HTR-8/SVneo (cell line): Measurements from ENCODE around the gene TGM6.

ENCODE experiments used
- DNase-seq: peaks from one replicate; pipeline ENCODE4 v3.0.0; 2011; ENCODE audit warnings: low spot score, mixed read lengths; ENCODE audit not compliant: insufficient read length
- FAIRE-seq: peaks from 2 replicates; lab custom pipeline; 2011; peaks lifted over from hg19 to GRCh38; lab: Jason Lieb, UNC

Gene TGM6

DNA sequence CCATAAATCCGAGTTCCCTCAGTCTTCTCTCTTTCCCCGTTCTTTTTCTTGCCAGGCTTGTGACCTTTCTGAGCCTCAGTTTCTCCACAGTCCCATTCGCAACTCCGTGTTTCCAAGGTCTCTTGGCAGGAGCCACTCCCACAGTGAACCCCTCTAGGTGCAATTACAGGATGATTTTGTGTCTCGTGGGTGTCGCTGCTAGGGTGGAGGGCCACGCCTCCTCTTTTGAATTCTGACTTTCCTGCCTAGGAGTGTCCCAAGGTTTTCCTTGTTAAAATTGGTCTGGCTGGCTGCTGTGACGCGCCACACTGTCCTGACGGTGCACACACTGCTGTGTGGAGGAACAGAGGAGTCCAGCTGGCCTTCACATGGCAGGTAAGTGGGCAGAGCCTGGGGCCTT, at the start of gene TGM6:
Gene TGM6, plus strand, starts transcription at position 301 of the 400 bp plus-strand sequence. Its CDS starts 68 bp downstream, at position 369.
- FAIRE-seq: no peak

DNA sequence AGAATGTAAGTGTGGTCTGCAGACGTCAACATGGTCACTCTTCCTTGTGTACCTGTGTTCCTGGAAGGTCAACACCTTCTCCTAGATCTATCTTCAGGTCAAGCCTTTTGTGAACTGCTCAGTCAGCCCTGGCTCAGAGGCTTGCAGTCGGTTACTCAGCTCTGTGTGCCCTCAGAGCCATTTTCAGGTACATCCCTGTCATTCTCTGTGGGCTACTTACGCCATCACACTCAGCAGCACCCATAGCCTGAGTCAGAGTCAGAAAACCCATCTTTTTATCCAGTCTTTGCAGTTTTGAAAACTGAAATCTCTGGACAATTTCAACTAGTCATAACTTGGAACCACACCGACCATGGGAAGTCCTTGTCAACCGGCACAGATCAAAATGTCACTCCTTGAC, 49.6 kb upstream of the TGM6 start:
- DNase-seq: no peak
- FAIRE-seq: no peak

More for the DNA sequence above, at the start of gene TGM6:
- DNase-seq: no peak

DNA sequence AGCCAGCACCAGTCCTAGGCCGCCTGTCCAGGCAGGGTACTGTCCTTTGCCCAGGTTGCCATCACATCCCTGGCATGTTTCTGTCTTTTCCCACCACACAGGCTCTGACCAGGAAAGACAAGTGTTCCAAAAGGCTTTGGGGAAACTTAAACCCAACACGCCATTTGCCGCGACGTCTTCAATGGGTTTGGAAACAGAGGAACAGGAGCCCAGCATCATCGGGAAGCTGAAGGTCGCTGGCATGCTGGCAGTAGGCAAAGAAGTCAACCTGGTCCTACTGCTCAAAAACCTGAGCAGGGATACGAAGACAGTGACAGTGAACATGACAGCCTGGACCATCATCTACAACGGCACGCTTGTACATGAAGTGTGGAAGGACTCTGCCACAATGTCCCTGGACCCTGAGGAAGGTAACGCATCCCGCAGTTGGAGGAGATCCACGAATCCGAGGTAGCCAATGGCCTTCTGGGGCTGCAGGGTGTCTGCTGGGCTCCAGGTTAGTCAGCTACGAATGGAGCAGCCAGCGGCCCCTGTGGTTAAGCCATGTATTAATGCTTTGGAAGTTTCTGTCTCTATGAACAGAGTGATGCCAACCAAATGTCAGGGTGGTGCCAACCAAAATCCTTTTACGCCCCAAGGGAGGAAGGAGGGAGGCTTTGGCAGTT, 48.7 kb upstream of the TGM6 start:
- DNase-seq (no peak), FAIRE-seq (no peak)

DNA sequence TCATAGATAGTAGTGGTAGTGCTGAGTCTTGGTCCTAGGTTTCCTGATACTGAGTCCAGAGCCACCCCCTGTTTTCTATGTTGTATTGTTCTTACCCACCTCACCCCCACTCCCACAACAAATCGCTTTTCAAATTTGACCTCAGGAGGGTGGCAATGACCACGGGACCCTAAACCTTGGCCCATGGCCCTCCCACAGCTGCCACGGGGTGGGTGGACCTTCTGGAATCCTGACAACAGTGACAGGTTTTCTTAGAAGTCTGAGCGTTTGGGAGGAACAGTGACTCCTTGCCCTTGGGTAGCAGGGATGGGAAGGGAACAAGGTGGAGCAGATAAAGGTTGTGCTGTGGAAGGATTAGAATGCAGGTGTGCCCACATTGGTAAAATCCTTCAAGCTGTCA, 48.0 kb upstream of the TGM6 start:
- DNase-seq (no peak), FAIRE-seq (no peak)

DNA sequence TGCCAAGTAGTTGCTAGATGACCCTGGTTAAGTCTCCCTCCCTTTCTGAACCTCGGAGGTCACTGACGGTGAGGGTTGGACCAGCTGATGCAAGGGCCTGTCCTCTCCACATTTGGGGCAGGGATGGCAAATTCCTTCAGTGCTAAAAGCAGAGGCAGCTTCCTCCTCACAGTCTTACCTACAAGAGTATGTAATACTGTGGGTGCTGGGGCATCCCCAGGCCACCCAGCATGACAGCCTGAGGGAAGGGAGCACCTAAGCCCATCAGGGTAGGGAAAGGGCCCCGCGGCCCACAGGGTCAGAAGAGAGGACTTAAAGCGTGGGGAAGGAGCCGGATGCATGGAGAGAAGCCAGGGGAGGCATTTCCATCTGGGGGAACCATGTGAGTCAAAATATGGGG, 46.9 kb upstream of the TGM6 start:
- FAIRE-seq: no peak
- DNase-seq: no peak

DNA sequence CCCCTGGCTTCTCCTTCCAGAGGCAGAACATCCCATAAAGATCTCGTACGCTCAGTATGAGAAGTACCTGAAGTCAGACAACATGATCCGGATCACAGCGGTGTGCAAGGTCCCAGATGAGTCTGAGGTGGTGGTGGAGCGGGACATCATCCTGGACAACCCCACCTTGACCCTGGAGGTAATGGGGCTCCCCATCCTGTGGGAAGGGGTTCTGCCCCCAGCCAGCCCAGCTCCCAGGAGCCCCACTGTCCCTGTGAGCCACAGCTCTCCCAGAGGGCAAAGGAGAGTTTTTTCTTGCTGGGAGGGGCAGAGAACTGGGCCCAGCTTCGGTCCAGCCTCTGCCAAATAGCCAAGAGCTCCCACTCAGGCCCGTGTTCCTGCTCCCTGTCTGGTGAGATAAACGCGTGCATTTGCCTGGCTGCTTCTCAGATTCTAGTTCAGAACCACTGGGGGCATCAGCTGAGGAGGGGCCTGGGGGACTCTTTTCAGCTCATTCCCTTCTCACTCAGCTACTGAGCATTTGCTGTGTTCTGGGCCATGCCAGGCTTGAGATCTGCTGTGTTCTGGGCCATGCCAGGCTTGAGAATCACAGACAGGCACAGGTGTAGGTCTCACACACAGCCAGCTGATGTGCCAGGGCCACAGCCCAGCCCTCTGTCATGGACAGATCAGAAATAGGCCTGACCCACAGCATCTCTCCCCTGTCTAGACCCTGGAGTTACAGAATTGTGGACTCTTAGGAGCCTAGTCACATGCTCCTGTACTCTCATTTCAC, 45.4 kb upstream of the TGM6 start:
- no peak for FAIRE-seq
- DNase-seq: no peak

DNA sequence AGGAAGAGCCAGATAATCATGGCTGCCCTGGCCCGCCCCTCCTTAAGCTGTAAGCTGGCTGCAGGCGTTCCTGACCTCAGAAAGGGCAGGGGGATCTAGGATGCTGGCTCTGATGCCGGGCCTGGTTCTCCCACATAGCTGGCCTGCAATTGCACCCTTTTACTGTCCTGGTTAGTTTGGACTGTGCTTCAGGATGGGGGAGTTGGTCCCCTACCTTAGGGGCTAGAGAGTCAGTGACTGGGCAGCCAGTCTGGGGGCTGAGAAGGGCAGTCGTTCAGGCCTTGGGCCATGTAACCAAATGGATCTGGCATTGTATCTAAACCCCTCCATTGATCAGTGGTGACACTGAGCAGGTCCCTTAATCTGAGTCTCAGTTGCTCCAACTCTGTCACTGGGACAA, 44.2 kb upstream of the TGM6 start:
- no peak for DNase-seq
- FAIRE-seq: no peak

DNA sequence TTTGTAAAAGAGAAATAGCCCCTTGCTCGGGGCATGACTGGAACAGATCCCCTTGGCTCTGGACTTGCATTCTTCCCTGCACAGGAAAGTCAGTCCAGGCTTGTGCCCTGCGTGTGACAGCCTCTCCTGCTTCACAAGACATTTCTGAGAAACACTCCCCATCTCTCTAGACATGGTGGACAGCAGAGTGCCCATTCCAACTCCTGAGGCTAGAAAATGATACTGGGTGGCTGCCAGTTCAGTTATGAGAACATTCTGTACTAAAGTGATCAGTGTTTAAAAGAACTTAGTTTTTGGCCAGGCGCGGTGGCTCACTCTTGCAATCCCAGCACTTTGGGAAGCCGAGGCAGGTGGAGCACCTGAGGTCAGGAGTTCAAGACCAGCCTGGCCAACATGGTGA, 43.6 kb upstream of the TGM6 start:
- FAIRE-seq: no peak
- no peak for DNase-seq

DNA sequence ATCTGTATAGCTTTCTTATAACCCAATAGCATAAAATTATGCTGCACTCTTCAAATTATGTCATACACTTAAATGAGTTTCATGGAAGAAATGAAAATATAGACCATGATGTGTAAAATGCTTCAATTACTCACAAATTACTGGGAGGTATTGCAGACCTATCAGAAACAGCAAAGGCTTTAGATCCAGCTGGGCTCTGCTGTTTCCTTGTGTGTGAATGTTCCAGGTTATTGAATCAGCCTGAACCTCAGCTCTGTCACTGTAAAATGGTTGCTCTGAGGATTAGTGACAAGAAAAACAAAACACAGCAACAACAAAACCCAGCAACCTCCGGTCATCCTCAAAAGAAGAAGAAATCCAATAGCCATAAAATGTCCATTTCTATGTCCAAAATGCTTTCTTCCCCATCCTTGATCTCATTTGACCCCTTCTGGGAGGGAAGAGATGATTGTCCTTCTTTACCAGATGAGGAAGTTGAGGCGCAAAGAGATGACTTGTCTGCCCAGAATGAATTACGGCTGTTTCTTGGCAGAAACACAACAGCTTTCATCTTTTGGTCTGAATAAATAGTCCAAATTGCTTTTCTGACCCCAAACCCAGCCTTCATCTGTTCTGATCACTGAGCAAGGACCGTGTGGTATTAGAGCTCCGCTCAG, 42.2 kb upstream of the TGM6 start:
- FAIRE-seq: no peak
- no peak for DNase-seq

DNA sequence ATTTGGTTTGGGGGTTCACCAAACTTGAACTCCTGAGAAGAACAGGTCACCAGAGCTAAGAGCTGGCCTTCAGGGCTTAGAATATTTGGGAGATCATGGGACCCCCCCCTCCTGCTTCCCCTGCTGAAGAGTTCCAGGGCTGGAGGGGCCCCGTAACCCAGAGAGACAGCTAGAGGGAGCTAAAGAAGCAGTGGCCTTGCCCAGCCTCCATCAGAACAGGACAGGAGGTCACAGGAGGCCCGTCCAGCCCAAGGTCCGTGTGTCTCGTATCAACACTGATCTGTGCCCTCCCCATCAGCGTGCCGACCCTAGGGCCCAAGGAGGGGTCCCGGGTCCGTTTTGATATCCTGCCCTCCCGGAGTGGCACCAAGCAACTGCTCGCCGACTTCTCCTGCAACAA, 40.6 kb upstream of the TGM6 start:
- FAIRE-seq (no peak), DNase-seq (no peak)

DNA sequence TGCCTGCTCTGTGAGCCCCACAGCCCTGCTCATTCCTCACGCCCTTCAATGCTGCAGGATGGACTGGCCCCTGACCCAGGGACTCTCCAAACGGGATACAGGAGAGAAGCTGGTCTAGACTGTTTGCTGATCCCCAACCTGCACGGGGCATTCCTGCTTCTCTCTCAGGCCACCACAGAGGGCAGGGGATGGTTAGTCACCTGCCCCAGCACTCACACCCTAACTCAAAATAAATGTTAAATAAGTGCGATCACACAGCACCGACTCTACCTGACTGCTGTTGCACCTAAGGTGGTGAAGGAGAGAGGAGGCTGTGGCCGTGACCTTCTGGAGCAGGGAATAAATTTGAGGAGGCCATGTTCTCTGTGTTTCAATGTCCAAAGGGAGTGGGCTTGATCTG, 39.9 kb upstream of the TGM6 start:
- no peak for DNase-seq
- FAIRE-seq: no peak

DNA sequence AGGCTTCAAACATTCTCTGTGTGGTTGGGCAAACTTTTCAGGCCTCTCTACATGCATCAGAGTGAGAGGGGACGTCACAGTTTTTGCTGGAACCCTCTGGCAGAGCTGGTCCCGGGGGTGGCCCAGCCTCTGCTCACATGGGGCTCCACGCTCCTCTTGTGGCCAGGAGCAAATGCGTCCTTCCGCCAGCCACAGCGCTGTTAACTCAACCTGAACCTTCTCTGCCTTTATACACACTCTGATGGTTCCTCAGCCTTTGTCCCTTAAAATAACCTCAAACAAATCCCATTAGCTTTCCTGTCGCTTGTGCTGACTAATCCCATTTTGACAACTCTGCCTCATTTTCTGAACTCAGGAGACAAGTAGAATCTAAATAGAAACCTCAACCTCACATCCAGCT, 39.4 kb upstream of the TGM6 start:
- FAIRE-seq: no peak
- no peak for DNase-seq

DNA sequence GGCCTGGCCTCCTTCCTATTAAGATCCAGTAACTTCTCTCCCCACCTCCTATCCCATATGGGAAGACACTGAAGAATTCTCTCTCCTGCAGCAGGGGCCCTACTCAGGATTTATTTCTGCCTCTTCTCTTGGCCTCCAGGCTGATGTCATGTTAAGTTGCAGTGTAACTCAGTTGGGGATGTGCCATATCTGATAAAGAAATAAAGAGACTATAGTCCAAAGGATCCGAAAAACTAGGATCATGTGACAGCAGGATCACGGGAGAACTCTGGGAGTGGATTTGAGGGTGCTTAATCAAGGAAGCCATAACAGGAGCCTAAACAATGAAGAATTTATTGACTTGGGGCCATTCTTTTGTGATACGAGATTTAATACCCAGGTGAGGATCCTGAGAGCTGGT, 38.5 kb upstream of the TGM6 start:
- FAIRE-seq: no peak
- no peak for DNase-seq

DNA sequence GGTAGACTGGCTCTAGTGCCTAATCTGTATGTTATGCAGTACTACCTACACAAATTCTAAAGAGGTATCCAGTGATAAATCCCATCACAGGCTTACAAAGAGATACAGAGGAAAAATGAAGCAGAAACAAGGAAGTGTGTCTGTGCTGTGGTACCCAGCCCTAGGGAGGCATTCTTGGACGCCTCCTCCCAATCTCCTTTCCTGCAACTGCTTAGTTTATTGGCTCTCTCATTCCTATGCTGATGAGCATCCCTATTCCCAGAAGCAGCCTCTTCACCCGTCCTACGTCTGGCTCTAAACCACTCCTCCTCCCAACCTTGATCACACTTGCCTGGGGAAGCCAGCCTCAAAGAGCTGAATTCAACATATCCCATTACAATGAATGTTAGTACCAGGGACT, 34.5 kb upstream of the TGM6 start:
- FAIRE-seq (no peak), DNase-seq (no peak)

DNA sequence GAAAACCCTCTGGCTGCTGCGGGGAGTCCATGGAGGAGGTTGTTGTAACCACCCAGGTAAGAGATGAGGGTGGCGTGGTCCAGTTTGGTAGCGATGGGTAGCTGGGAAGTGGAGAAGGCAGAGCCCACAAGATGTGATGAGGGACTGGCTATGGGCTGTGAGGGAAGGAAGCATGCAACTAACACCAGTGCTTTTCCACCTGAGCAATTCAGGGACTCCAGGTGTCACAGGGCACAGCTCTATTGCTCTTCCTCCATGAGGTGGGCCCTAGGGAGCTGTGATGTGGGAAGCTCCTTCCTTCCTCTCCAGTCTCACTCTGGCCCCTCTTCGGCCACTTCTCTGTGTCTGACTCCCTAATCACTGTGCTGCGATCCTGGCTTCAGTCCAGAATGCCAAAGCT, 32.4 kb upstream of the TGM6 start:
- FAIRE-seq: no peak

DNA sequence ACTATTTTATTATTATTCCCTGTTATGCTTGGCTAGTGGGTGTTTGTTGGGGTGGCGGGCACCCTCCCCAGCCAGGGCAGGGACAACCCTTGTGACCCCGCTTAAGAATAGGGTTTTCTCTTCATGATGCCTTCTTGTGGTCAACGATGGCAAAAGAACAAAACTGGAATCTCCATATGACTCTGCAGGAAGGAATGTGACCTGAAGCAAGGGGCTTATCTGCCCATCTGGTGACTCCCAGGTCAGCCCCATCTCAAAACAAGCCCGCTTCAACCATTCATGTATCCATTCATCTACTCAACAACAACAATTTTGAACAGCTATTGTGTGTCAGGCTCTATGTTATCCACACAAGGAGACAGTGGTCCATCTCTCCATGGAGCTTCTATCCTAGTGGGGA, 30.9 kb upstream of the TGM6 start:
- no peak for FAIRE-seq
- DNase-seq: no peak

More for the DNA sequence above, 32.4 kb upstream of the TGM6 start:
- DNase-seq: no peak

DNA sequence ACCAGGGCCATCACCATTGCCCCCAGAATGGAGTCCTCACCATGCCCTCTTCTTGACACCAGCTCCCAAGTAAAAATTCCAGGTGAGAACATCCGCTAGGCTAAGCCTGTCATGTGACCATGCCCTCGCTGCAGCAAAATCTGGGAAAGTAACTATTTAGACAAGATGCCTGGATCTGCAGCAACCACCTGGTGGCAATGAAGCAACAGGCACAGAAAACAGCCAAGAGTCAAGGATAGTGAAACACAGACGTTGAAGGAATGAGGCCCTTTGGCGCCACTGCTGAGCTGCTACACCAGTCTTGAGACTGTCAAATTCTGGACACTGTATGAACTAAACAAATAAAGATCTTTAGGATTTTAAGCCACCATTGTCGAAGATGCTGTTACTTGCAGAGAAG, 30.1 kb upstream of the TGM6 start:
- FAIRE-seq: no peak
- DNase-seq: no peak

DNA sequence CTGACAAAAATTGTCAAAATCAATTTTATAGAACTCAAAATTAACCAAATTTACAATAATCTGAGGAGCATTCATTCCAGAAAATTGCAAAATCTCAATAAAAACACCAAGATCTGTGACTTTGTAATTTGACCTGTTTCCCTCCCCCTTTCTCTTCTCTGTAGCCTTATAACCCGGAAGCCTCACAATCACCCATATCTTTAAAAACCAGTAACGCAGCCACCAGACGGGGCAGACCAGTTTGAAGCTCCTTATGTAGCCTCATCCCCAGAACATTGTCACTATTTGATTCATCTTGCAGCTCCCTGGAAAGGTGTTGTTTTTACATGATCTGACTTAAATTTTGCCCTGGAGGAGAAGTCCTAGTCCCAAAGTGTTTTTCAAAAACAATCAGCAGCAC, 27.5 kb upstream of the TGM6 start:
- FAIRE-seq (no peak), DNase-seq (no peak)

DNA sequence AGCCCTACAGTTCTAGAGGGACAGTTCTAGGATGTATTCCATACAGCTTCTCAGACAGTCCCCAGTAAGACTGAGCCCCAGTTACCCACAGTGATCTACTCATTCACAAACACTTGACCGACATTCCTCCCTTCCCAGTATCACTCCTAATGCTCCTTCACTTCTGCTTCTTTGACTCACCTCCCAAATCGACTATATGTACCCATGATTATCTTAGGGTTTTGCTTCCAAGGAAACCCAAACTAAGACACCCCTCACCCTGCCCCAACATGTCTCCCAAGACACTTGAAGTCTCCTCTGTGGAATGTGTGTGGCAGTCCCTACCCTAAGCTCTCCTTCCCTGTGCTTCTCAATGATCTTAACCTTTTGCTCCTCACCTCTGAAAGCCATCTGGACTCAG, 23.6 kb upstream of the TGM6 start:
- FAIRE-seq (no peak), DNase-seq (no peak)

DNA sequence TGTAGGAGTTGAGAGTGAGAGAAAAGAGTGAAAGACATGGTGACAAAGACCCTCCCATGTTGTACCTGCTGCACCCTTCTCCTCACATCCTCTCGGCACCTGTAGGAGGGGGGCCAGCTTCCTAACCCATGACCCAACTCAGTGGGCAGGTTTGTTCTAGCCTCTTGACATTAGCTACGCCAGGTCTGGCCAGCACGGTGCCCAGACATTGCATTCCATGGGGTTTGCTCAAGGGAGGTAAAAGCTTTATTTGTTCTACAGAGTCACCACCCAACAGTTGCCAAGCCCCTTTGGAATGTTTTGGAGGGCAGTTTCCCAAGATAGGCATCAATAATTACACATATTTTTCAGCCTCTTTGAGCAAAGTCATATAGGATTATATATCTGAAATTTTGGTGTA, 22.7 kb upstream of the TGM6 start:
- no peak for DNase-seq

DNA sequence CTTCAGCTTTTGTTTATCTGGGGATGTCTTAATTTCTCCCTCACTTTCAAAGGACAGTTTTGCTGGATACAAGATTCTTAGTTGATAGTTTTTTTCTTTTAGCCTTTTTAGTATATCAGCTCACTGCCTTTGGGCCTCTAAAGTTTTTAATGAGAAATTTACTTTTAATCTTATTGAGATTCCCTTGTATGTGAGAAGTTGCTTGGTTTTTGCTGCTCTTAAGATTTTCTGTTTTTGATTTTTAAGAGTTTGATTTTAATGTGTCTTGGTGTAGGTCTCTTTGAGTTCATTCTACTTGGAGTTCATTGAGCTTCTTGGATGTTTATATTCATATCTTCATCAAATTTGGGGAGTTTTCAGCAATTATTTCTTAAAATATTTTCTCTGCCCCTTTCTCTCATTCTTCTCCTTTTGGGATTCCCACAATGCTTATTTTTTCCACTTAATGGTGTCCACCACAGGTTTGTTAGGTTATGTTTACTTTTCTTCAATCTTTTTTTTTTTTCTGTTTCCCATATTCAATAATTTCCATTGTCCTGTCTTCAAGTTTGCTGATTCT, 19.6 kb upstream of the TGM6 start:
- FAIRE-seq: no peak

More for the DNA sequence above, 22.7 kb upstream of the TGM6 start:
- FAIRE-seq: no peak

More for the DNA sequence above, 19.6 kb upstream of the TGM6 start:
- no peak for DNase-seq
